OCI-LY7 (cell line): Measurements from ENCODE around the gene ANO1. TPM values are rescaled to one million over a fixed set of nuclear protein-coding genes. Genes with fewer than 3 reads are reported as not detected.
"Not testable (repeated sequence)": the region's sequence is repeated elsewhere in the genome, so short reads cannot be mapped to it uniquely, and the experiment has no call there.

Experiments used
- BruUV-seq: library from RNA; stranded (reverse); fragments of 400-500 nt; replicated peaks from 2 replicates; lab custom pipeline; 2021; lab: Mats Ljungman, UMichigan
- CTCF ChIA-PET: fragments of 300-600 bp; sonication (Branson Sonifier 250); formaldehyde crosslinking; loops from one replicate; lab custom pipeline; 2022; ENCODE audit warnings: antibody characterized with exemption; ENCODE audit not compliant: unreplicated experiment; lab: Charles Lee
- POLR2A ChIA-PET: fragments of 300-600 bp; sonication (Branson Sonifier 250); formaldehyde crosslinking; loops from one replicate; lab custom pipeline; 2022; ENCODE audit warnings: antibody characterized with exemption; lab: Charles Lee
- DNase-seq: peaks from one replicate; pipeline ENCODE4 v3.0.0-alpha.2; 2015; ENCODE audit warnings: low spot score
- H2AFZ ChIP-seq: fragments of 200-600 bp; sonication (generic), shearing (Covaris generic); 2 replicates; pipeline ENCODE4 v1.6.1; 2014; ENCODE audit warnings: mild to moderate bottlenecking, antibody characterized with exemption, low read length, moderate library complexity
- H3K27ac ChIP-seq: fragments of 200-600 bp; sonication (generic); 2 replicates; pipeline ENCODE4 v1.5.1; 2014; ENCODE audit warnings: mixed run types, low read depth, mild to moderate bottlenecking, moderate library complexity, low read length, inconsistent platforms; ENCODE audit not compliant: poor library complexity, severe bottlenecking
- H3K36me3 ChIP-seq: fragments of 200-600 bp; sonication (generic); 2 replicates; pipeline ENCODE4 v1.6.1; 2014; ENCODE audit warnings: mild to moderate bottlenecking, antibody characterized with exemption, low read length, moderate library complexity, mixed read lengths; ENCODE audit not compliant: insufficient read depth
- H3K4me1 ChIP-seq: fragments of 200-600 bp; sonication (generic); 2 replicates; pipeline ENCODE4 v1.5.1; 2014; ENCODE audit warnings: mild to moderate bottlenecking, low read length; ENCODE audit not compliant: insufficient read depth, poor library complexity, severe bottlenecking
- H3K4me2 ChIP-seq: fragments of 200-600 bp; sonication (generic); 2 replicates; pipeline ENCODE4 v1.6.1; 2014; ENCODE audit warnings: mild to moderate bottlenecking, low read length
- H3K4me3 ChIP-seq: fragments of 200-600 bp; sonication (generic); 2 replicates; pipeline ENCODE4 v1.5.1; 2014; ENCODE audit warnings: mild to moderate bottlenecking, low read depth, low read length; ENCODE audit not compliant: poor library complexity, severe bottlenecking
- H3K79me2 ChIP-seq: fragments of 200-600 bp; sonication (generic); 2 replicates; pipeline ENCODE4 v1.6.1; 2016; ENCODE audit warnings: low read depth, mild to moderate bottlenecking, low read length, moderate library complexity, mixed read lengths; ENCODE audit not compliant: insufficient read depth
- H3K9me2 ChIP-seq: fragments of 200-600 bp; sonication (generic); 2 replicates; pipeline ENCODE4 v1.6.1; 2016; ENCODE audit warnings: mild to moderate bottlenecking, low read length, mixed read lengths; ENCODE audit not compliant: insufficient read depth
- H3K9me3 ChIP-seq: fragments of 200-600 bp; sonication (generic); 2 replicates; pipeline ENCODE4 v1.6.1; 2014; ENCODE audit warnings: mild to moderate bottlenecking, mixed run types, low read length, mixed read lengths
- H4K20me1 ChIP-seq: fragments of 200-600 bp; sonication (generic); 2 replicates; pipeline ENCODE4 v1.6.1; 2014; ENCODE audit warnings: mild to moderate bottlenecking, antibody characterized with exemption, low read length, moderate library complexity, mixed read lengths; ENCODE audit not compliant: insufficient read depth
- EZH2phosphoT487 ChIP-seq: fragments of 200-600 bp; sonication (generic); IDR thresholded peaks from 2 replicates; pipeline ENCODE4 v1.6.1; 2018; ENCODE audit warnings: low read depth, borderline replicate concordance, mild to moderate bottlenecking, mixed run types, antibody characterized with exemption, low read length, moderate library complexity, mixed read lengths
- intact Hi-C: fragments of 100-400 bp; cut with micrococcal nuclease; formaldehyde crosslinking; loops from one replicate; pipeline ENCODE4 v1.10.0; 2022; ENCODE audit not compliant: unreplicated experiment
- total RNA-seq, 2 experiments: library from RNA; depleted of rRNA in 1 of 2; stranded (reverse); fragments of >200 nt in 1 of 2; shearing (Covaris generic) in 1 of 2; gene quantifications; 2 replicates each; pipeline ENCODE4 v1.2.3, GENCODE V29; 2014 to 2022
- TF ChIP-seq, protein P1 (sequence below): fragments of 200-600 bp; sonication (generic); conservative IDR thresholded peaks from 2 replicates; pipeline ENCODE4 v1.5.1; 2014; ENCODE audit warnings: mild to moderate bottlenecking, antibody characterized with exemption, low read length, moderate library complexity, mixed read lengths

The ANO1 gene
- total RNA-seq, 2 experiments from 2014 or later: not detected

DNA sequence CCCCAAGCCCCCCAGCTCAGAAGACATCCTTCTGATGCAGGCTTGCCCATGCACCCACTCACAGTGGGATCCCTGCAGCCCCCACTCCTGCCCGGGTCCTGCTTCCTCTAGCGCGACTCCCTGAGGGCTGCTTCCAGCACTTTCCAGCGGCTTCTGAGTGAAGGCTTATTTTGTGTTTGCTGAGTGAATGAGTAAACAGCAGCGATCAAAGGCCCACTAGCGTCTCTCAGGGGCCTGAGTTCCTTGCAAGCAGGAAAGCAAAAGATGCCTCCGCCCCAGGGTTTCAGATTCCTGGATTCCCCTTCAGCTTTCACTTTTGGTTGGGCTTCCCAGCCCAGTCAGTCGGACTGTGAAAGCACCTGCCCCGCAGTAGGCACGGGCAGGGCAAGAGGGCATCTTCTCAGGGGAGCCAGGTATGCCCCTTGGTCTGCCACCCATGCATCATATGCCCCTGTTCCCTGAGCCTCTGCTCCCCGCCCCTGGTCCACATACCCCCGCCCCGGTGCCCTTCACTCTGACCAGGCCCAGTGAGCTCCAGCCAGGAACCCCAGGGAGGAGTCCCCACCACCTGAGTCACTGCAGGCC lies 134.2 kb downstream of the ANO1 start:
- POLR2A ChIA-PET: no interaction called here
- Histone ChIP-seq H4K20me1 (no peaks in the 10 kb centered on the region; the same call in 1 of the 2 replicates), H2AFZ (no peak overlapping the region), H3K9me3 (no peaks in the 10 kb centered on the region), H3K9me2 (no peaks in the 10 kb centered on the region), H3K27ac (no peak overlapping the region), H3K79me2 (0 out of 2 replicates have a peak, but pooled peaks cover 7% of the 10 kb centered on the region), H3K4me2 (no peak overlapping the region), H3K4me3 (no peak overlapping the region), H3K36me3 (peaks cover 23% of the 10 kb centered on the region), H3K4me1 (no peaks in the 10 kb centered on the region)
- no peak for TF ChIP-seq EZH2phosphoT487
- TF ChIP-seq, protein P1, sequence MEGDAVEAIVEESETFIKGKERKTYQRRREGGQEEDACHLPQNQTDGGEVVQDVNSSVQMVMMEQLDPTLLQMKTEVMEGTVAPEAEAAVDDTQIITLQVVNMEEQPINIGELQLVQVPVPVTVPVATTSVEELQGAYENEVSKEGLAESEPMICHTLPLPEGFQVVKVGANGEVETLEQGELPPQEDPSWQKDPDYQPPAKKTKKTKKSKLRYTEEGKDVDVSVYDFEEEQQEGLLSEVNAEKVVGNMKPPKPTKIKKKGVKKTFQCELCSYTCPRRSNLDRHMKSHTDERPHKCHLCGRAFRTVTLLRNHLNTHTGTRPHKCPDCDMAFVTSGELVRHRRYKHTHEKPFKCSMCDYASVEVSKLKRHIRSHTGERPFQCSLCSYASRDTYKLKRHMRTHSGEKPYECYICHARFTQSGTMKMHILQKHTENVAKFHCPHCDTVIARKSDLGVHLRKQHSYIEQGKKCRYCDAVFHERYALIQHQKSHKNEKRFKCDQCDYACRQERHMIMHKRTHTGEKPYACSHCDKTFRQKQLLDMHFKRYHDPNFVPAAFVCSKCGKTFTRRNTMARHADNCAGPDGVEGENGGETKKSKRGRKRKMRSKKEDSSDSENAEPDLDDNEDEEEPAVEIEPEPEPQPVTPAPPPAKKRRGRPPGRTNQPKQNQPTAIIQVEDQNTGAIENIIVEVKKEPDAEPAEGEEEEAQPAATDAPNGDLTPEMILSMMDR: no peak
- CTCF ChIA-PET: no interaction called here
- no TSS peak for BruUV-seq
- DNase-seq: no peak
- intact Hi-C loops: no loop called here

DNA sequence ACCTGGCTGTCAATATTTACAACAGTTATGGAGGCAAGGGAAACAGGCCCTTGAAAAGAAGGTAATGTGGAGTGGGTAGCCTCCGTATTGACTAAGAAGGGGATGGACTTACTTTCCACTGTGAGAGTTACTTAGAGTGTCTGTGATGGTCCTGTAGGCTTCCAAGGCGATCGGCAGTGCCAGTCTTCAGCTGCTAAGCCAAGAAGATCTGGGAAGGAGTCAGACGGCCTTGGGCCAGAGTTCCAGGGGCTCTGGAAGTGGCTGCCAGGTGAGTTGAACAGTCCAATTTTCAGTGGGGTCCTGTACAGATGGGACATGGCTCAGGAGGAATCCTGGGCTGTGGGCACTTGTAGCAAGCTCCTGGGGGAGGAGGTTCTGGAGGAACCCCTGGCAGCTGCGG lies 139.3 kb downstream of the ANO1 start:
- H3K9me2 ChIP-seq, POLR2A ChIA-PET, intact Hi-C loops, BruUV-seq, H3K4me2 ChIP-seq, CTCF ChIA-PET, H3K79me2 ChIP-seq, H3K4me3 ChIP-seq, H3K27ac ChIP-seq, H4K20me1 ChIP-seq, H3K36me3 ChIP-seq, H2AFZ ChIP-seq, H3K9me3 ChIP-seq, DNase-seq, H3K4me1 ChIP-seq: not testable (repeated sequence)

DNA sequence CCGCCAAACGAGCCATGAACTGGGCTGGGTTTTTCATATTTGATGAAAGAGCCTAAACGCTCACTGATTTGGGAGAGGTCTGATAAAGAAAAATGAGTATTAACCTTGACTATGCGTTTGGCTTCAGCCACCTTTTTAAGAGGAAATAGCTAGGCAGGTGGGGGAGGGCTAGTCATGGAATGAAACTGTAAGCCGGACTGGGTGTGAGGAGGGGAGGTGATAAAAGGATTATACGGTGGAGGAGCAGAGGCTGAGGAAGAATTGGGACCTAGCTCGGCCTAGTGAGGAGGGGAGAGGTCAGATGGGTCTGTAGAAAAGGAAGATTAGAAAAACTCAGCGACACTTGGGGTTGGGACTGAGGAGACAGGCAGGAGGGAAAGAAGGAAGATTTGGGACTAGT lies 140.0 kb downstream of the ANO1 start:
- CTCF ChIA-PET, intact Hi-C loops, BruUV-seq, H3K36me3 ChIP-seq, H3K9me2 ChIP-seq, H3K79me2 ChIP-seq, H2AFZ ChIP-seq, H3K4me3 ChIP-seq, DNase-seq, H3K4me2 ChIP-seq, H3K4me1 ChIP-seq, POLR2A ChIA-PET, H3K27ac ChIP-seq, H4K20me1 ChIP-seq, H3K9me3 ChIP-seq: not testable (repeated sequence)

- POLR2A ChIA-PET: no interaction called here
- no peak for DNase-seq
- H3K9me2 ChIP-seq: no peaks in the 10 kb centered on the region
- TF ChIP-seq, protein P1: no peak
- TF ChIP-seq EZH2phosphoT487: no peak
- H3K79me2 ChIP-seq: no peaks in the 10 kb centered on the region
- H3K4me1 ChIP-seq: no peaks in the 10 kb centered on the region
- H3K27ac ChIP-seq: no peak overlapping the region
- H4K20me1 ChIP-seq: no peaks in the 10 kb centered on the region
- no peaks in the 10 kb centered on the region for H3K9me3 ChIP-seq
- intact Hi-C loops: no loop called here
- no peak overlapping the region for H3K4me3 ChIP-seq
- no peak overlapping the region for H2AFZ ChIP-seq
- no TSS peak for BruUV-seq
- H3K4me2 ChIP-seq: no peak overlapping the region
- no peaks in the 10 kb centered on the region for H3K36me3 ChIP-seq
- CTCF ChIA-PET: no interaction called here
Observed at GRCh38 chr11:70220136-70220535, 142.0 kb downstream of the ANO1 start.
